GM23338 (cell line): ENCODE results near the gene HSP90AB1.

Source experiments
- EZH2 ChIP-seq: fragments of 200-600 bp; sonication (generic); IDR thresholded peaks from one replicate; pipeline ENCODE4 v1.8.0; 2017; ENCODE audit warnings: antibody characterized with exemption, mild to moderate bottlenecking, low read depth; ENCODE audit not compliant: unreplicated experiment
- EZH2phosphoT487 ChIP-seq: fragments of 200-600 bp; sonication (generic); IDR thresholded peaks from one replicate; pipeline ENCODE4 v1.8.1; 2018; ENCODE audit warnings: antibody characterized with exemption; ENCODE audit not compliant: unreplicated experiment
- JUNB ChIP-seq: IDR thresholded peaks from one replicate; pipeline ENCODE4 v1.6.1; 2016; ENCODE audit warnings: antibody characterized with exemption; ENCODE audit not compliant: unreplicated experiment
- NANOG ChIP-seq: IDR thresholded peaks from 2 replicates; pipeline ENCODE4 v1.6.1; 2016; ENCODE audit warnings: antibody characterized with exemption, borderline replicate concordance
- STAT1 ChIP-seq: IDR thresholded peaks from one replicate; pipeline ENCODE4 v1.6.1; 2016; ENCODE audit warnings: antibody characterized with exemption; ENCODE audit not compliant: unreplicated experiment
- ZNF114 ChIP-seq: fragments of 250-450 bp; sonication (Bioruptor Pico); IDR thresholded peaks from 2 replicates; pipeline ENCODE4 v1.5.0; 2020; ENCODE audit warnings: mild to moderate bottlenecking, moderate library complexity
- TF ChIP-seq, protein P1 (sequence below), 2 experiments: fragments of 200-600 bp in 1 of 2; sonication (generic) in 1 of 2; conservative IDR thresholded peaks; 2 replicates each; pipeline versions ENCODE4 v1.5.1 to v1.6.1; 2016 to 2017; ENCODE audit warnings: antibody characterized with exemption in 2 of 2, low read depth in 2 of 2, mild to moderate bottlenecking in 2 of 2, moderate library complexity in 1 of 2
- TF ChIP-seq, protein P2 (sequence below): IDR thresholded peaks from one replicate; pipeline ENCODE4 v1.6.1; 2018; ENCODE audit warnings: antibody characterized with exemption; ENCODE audit not compliant: unreplicated experiment

DNA sequence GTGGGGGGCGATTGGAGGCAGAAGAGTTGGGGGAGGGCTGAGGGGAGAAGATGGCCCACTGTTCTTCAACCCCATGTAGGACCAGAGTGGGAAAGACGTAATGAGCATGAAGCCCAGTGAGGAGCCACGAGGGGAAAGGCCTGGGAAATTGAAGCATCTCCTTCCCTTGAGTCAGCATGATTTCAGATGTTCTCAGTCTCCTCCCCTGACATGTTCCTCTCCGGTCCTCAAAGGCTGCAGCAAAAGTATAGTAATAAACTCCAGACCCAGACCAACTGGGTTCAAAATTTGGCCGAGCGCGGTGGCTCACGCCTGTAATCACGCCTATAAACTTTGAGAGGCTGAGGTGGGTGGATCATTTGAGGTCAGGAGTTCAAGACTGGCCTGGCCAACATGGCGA lies 20.4 kb downstream of the HSP90AB1 start:
- TF ChIP-seq, protein P1, sequence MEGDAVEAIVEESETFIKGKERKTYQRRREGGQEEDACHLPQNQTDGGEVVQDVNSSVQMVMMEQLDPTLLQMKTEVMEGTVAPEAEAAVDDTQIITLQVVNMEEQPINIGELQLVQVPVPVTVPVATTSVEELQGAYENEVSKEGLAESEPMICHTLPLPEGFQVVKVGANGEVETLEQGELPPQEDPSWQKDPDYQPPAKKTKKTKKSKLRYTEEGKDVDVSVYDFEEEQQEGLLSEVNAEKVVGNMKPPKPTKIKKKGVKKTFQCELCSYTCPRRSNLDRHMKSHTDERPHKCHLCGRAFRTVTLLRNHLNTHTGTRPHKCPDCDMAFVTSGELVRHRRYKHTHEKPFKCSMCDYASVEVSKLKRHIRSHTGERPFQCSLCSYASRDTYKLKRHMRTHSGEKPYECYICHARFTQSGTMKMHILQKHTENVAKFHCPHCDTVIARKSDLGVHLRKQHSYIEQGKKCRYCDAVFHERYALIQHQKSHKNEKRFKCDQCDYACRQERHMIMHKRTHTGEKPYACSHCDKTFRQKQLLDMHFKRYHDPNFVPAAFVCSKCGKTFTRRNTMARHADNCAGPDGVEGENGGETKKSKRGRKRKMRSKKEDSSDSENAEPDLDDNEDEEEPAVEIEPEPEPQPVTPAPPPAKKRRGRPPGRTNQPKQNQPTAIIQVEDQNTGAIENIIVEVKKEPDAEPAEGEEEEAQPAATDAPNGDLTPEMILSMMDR (conservative IDR thresholded peaks at IDR 0.05; ENCODE audit: low read depth in 2 of 2): no peak
- TF ChIP-seq EZH2 (no peak), ZNF114 (CRISPR knock-in tag) (no peak), EZH2phosphoT487 (no peak), NANOG (no peak), STAT1 (no peak), JUNB (no peak)
- TF ChIP-seq, protein P2, sequence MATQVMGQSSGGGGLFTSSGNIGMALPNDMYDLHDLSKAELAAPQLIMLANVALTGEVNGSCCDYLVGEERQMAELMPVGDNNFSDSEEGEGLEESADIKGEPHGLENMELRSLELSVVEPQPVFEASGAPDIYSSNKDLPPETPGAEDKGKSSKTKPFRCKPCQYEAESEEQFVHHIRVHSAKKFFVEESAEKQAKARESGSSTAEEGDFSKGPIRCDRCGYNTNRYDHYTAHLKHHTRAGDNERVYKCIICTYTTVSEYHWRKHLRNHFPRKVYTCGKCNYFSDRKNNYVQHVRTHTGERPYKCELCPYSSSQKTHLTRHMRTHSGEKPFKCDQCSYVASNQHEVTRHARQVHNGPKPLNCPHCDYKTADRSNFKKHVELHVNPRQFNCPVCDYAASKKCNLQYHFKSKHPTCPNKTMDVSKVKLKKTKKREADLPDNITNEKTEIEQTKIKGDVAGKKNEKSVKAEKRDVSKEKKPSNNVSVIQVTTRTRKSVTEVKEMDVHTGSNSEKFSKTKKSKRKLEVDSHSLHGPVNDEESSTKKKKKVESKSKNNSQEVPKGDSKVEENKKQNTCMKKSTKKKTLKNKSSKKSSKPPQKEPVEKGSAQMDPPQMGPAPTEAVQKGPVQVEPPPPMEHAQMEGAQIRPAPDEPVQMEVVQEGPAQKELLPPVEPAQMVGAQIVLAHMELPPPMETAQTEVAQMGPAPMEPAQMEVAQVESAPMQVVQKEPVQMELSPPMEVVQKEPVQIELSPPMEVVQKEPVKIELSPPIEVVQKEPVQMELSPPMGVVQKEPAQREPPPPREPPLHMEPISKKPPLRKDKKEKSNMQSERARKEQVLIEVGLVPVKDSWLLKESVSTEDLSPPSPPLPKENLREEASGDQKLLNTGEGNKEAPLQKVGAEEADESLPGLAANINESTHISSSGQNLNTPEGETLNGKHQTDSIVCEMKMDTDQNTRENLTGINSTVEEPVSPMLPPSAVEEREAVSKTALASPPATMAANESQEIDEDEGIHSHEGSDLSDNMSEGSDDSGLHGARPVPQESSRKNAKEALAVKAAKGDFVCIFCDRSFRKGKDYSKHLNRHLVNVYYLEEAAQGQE: no peak
